H9 (cell line): ENCODE results near the gene ARIH1. TPM values are rescaled to one million over a fixed set of nuclear protein-coding genes. Genes with fewer than 3 reads are reported as not detected.

ENCODE experiments used
- DNase-seq: peaks from one replicate; pipeline ENCODE4 v3.0.0-alpha.2; 2017
- H2AFZ ChIP-seq: one replicate; pipeline ENCODE4 v1.6.1; 2013; ENCODE audit warnings: mild to moderate bottlenecking, low read length, control low read depth, moderate library complexity
- H2AK5ac ChIP-seq: 2 replicates; pipeline ENCODE4 v1.6.1; 2013; ENCODE audit warnings: low read length, control low read depth, mixed read lengths; ENCODE audit not compliant: insufficient read length
- H2BK120ac ChIP-seq: one replicate; pipeline ENCODE4 v1.6.1; 2013; ENCODE audit warnings: low read depth, mild to moderate bottlenecking, low read length, control low read depth, inconsistent platforms; ENCODE audit not compliant: poor library complexity, severe bottlenecking
- H2BK12ac ChIP-seq: 2 replicates; pipeline ENCODE4 v1.6.1; 2013; ENCODE audit warnings: low read length, control low read depth, mixed read lengths, low read depth; ENCODE audit not compliant: insufficient read length
- H2BK15ac ChIP-seq: 2 replicates; pipeline ENCODE4 v1.6.1; 2013; ENCODE audit warnings: low read depth, low read length, control low read depth
- H2BK20ac ChIP-seq: one replicate; pipeline ENCODE4 v1.6.1; 2013; ENCODE audit warnings: low read depth, mild to moderate bottlenecking, low read length, control low read depth, inconsistent platforms; ENCODE audit not compliant: poor library complexity, severe bottlenecking
- H2BK5ac ChIP-seq: 2 replicates; pipeline ENCODE4 v1.6.1; 2013; ENCODE audit warnings: low read length, control low read depth, mixed read lengths; ENCODE audit not compliant: insufficient read length
- H3K14ac ChIP-seq: 2 replicates; pipeline ENCODE4 v1.6.1; 2013; ENCODE audit warnings: low read length, control low read depth; ENCODE audit not compliant: insufficient read depth
- H3K18ac ChIP-seq: 2 replicates; pipeline ENCODE4 v1.6.1; 2013; ENCODE audit warnings: low read depth, mild to moderate bottlenecking, mixed read lengths, low read length, control low read depth; ENCODE audit not compliant: insufficient read length
- H3K23ac ChIP-seq: 2 replicates; pipeline ENCODE4 v1.6.1; 2013; ENCODE audit warnings: low read length, control low read depth, mixed read lengths, low read depth; ENCODE audit not compliant: insufficient read length
- H3K23me2 ChIP-seq: 2 replicates; pipeline ENCODE4 v1.6.1; 2013; ENCODE audit warnings: low read depth, mild to moderate bottlenecking, mixed read lengths, low read length, control low read depth; ENCODE audit not compliant: insufficient read length, poor library complexity, severe bottlenecking
- H3K27ac ChIP-seq: 2 replicates; pipeline ENCODE4 v1.5.1; 2013; ENCODE audit warnings: low read length, control low read depth, mixed read lengths, low read depth; ENCODE audit not compliant: insufficient read length
- H3K27me3 ChIP-seq: 2 replicates; pipeline ENCODE4 v1.6.1; 2013; ENCODE audit warnings: low read length, control low read depth, inconsistent platforms; ENCODE audit not compliant: insufficient read depth
- H3K4ac ChIP-seq: 2 replicates; pipeline ENCODE4 v1.6.1; 2013; ENCODE audit warnings: low read depth, mild to moderate bottlenecking, control low read depth, inconsistent platforms, low read length, moderate library complexity
- H3K4me1 ChIP-seq: 2 replicates; pipeline ENCODE4 v1.6.1; 2013; ENCODE audit warnings: low read length, control low read depth, inconsistent platforms; ENCODE audit not compliant: insufficient read depth
- H3K4me2 ChIP-seq: 2 replicates; pipeline ENCODE4 v1.6.1; 2013; ENCODE audit warnings: low read length, control low read depth, mixed read lengths; ENCODE audit not compliant: insufficient read length, insufficient read depth
- H3K56ac ChIP-seq: 2 replicates; pipeline ENCODE4 v1.6.1; 2013; ENCODE audit warnings: low read depth, mild to moderate bottlenecking, mixed read lengths, low read length, control low read depth; ENCODE audit not compliant: insufficient read length
- H3K79me1 ChIP-seq: 2 replicates; pipeline ENCODE4 v1.6.1; 2013; ENCODE audit warnings: low read depth, mild to moderate bottlenecking, moderate library complexity, low read length, control low read depth, inconsistent platforms; ENCODE audit not compliant: insufficient read depth, poor library complexity, severe bottlenecking
- H3K79me2 ChIP-seq: 2 replicates; pipeline ENCODE4 v1.6.1; 2013; ENCODE audit warnings: low read length, control low read depth, inconsistent platforms; ENCODE audit not compliant: insufficient read depth
- H3K9ac ChIP-seq: 2 replicates; pipeline ENCODE4 v1.6.1; 2013; ENCODE audit warnings: low read length, control low read depth, mixed read lengths; ENCODE audit not compliant: insufficient read length; ENCODE audit errors: extremely low read depth
- H3K9me3 ChIP-seq: one replicate; pipeline ENCODE4 v1.6.1; 2013; ENCODE audit warnings: low read depth, low read length, inconsistent platforms; ENCODE audit not compliant: control insufficient read depth
- H3T11ph ChIP-seq: one replicate; pipeline ENCODE4 v1.6.1; 2013; ENCODE audit warnings: mild to moderate bottlenecking, low read length, control low read depth, inconsistent platforms
- H4K20me1 ChIP-seq: one replicate; pipeline ENCODE4 v1.6.1; 2013; ENCODE audit not compliant: control insufficient read depth, insufficient read length, insufficient read depth
- H4K5ac ChIP-seq: 2 replicates; pipeline ENCODE4 v1.6.1; 2013; ENCODE audit warnings: low read depth, mild to moderate bottlenecking, mixed read lengths, low read length, control low read depth; ENCODE audit not compliant: insufficient read length
- H4K8ac ChIP-seq: replicated peaks from 2 replicates; pipeline ENCODE4 v1.6.1; 2013; ENCODE audit warnings: low read length, control low read depth, mixed read lengths, low read depth; ENCODE audit not compliant: insufficient read length
- H4K91ac ChIP-seq: 2 replicates; pipeline ENCODE4 v1.6.1; 2013; ENCODE audit warnings: low read depth, mild to moderate bottlenecking, moderate library complexity, mixed read lengths, low read length, control low read depth; ENCODE audit not compliant: insufficient read length
- H3K27ac Mint-ChIP-seq, 3 experiments: 2 replicates in 2 of 3; 3 replicates in 1 of 3; pipeline ENCODE4 v1.8.0; 2020 to 2021; ENCODE audit warnings: mixed read lengths in 3 of 3, mild to moderate bottlenecking in 1 of 3, moderate library complexity in 1 of 3
- H3K27me3 Mint-ChIP-seq: 2 replicates; pipeline ENCODE4 v1.8.0; 2021; ENCODE audit warnings: low read depth, mild to moderate bottlenecking, moderate library complexity, mixed read lengths
- H3K36me3 Mint-ChIP-seq, 3 experiments: 2 replicates in 2 of 3; 3 replicates in 1 of 3; pipeline ENCODE4 v1.8.0; 2020 to 2021; ENCODE audit warnings: low read depth in 3 of 3, mixed read lengths in 3 of 3; ENCODE audit not compliant: insufficient read depth in 1 of 3
- H3K4me1 Mint-ChIP-seq, 2 experiments: 2 replicates each; pipeline ENCODE4 v1.8.0; 2020; ENCODE audit warnings: mixed read lengths in 2 of 2
- H3K4me3 Mint-ChIP-seq, 2 experiments: 2 replicates in 1 of 2; 3 replicates in 1 of 2; pipeline ENCODE4 v1.8.0; 2020 to 2021; ENCODE audit warnings: mild to moderate bottlenecking in 2 of 2, mixed read lengths in 2 of 2, moderate library complexity in 1 of 2
- H3K9me3 Mint-ChIP-seq, 2 experiments: 2 replicates in 1 of 2; 3 replicates in 1 of 2; pipeline ENCODE4 v1.8.0; 2020; ENCODE audit warnings: mild to moderate bottlenecking in 2 of 2, mixed read lengths in 2 of 2, moderate library complexity in 1 of 2
- WGBS: extraction: QIAGEN DNeasy Blood & Tissue Kit; methylation state at CpG from one replicate; pipeline ENCODE4 v1.1.7; 2013; ENCODE audit warnings: missing lambda C conversion rate, low lambda C conversion rate, mixed read lengths; ENCODE audit not compliant: insufficient read length; ENCODE audit errors: extremely low coverage; 5-methylcytosine and 5-hydroxymethylcytosine counted together
- total RNA-seq: library from RNA; stranded (reverse); gene quantifications from 2 replicates; pipeline ENCODE4 v1.2.1, GENCODE V29; 2021
- TF ChIP-seq, protein P1 (sequence below): fragments of 200-600 bp; sonication (generic); conservative IDR thresholded peaks from 3 replicates; pipeline ENCODE4 v1.8.0; 2021; ENCODE audit warnings: antibody characterized with exemption, mild to moderate bottlenecking

The ARIH1 gene
- total RNA-seq, 1 experiment from 2014 or later: 158 TPM

DNA sequence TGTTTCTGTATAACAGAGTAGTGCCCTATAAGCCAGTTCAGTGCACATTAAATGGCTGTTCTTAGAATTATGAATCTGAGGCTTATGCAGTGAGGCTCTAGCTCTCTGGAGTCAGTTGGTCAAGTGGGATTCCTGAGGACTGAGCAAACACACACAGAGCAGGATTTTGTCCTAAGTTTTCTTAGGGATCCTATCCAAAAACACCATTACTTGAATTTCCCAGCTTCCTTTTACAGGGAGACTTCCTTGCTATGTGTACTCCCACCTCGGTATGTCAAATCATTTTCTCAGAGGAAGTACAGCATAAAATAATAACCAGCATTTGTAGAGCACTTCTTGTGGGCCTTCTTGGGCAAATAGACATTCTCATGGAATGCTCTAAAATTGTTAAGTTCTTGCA, 117.2 kb downstream of the ARIH1 start:
- H4K91ac ChIP-seq: no peak overlapping the region
- H3K27ac ChIP-seq: no peak overlapping the region
- H3K18ac ChIP-seq: no peak overlapping the region
- H3K9me3 Mint-ChIP-seq: no peaks in the 10 kb centered on the region
- H3K79me2 ChIP-seq: no peaks in the 10 kb centered on the region
- H2BK5ac ChIP-seq: no peak overlapping the region
- no peak overlapping the region for H2BK120ac ChIP-seq
- H2AK5ac ChIP-seq: no peak overlapping the region
- H3K4ac ChIP-seq: no peak overlapping the region
- no peaks in the 10 kb centered on the region for H3K27me3 Mint-ChIP-seq
- no peak overlapping the region for H3K9ac ChIP-seq
- no peak overlapping the region for H2BK12ac ChIP-seq
- no peak overlapping the region for H3K56ac ChIP-seq
- H4K20me1 ChIP-seq: no peaks in the 10 kb centered on the region
- no peak overlapping the region for H2BK15ac ChIP-seq
- no peak overlapping the region for H3K23ac ChIP-seq
- H3K14ac ChIP-seq: no peak overlapping the region
- H4K5ac ChIP-seq: no peak overlapping the region
- TF ChIP-seq, protein P1, sequence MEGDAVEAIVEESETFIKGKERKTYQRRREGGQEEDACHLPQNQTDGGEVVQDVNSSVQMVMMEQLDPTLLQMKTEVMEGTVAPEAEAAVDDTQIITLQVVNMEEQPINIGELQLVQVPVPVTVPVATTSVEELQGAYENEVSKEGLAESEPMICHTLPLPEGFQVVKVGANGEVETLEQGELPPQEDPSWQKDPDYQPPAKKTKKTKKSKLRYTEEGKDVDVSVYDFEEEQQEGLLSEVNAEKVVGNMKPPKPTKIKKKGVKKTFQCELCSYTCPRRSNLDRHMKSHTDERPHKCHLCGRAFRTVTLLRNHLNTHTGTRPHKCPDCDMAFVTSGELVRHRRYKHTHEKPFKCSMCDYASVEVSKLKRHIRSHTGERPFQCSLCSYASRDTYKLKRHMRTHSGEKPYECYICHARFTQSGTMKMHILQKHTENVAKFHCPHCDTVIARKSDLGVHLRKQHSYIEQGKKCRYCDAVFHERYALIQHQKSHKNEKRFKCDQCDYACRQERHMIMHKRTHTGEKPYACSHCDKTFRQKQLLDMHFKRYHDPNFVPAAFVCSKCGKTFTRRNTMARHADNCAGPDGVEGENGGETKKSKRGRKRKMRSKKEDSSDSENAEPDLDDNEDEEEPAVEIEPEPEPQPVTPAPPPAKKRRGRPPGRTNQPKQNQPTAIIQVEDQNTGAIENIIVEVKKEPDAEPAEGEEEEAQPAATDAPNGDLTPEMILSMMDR: no peak
- no peaks in the 10 kb centered on the region for H3K27me3 ChIP-seq
- no peaks in the 10 kb centered on the region for H3K23me2 ChIP-seq
- no peak overlapping the region for H3K4me2 ChIP-seq
- H4K8ac ChIP-seq: no peak overlapping the region
- no peak overlapping the region for H3K27ac Mint-ChIP-seq
- no peaks in the 10 kb centered on the region for H3K9me3 ChIP-seq
- no peak overlapping the region for H2BK20ac ChIP-seq
- no peak for DNase-seq
- no CpG with 5 or more reads among the region's 1 CpG for WGBS
- no peaks in the 10 kb centered on the region for H3K79me1 ChIP-seq
- H3K36me3 Mint-ChIP-seq: no peaks in the 10 kb centered on the region
- no peak overlapping the region for H2AFZ ChIP-seq
- no peak overlapping the region for H3T11ph ChIP-seq
- no peak overlapping the region for H3K4me3 Mint-ChIP-seq
- no peaks in the 10 kb centered on the region for H3K4me1 ChIP-seq
- no peaks in the 10 kb centered on the region for H3K4me1 Mint-ChIP-seq
